K562 (cell line): ENCODE data around the gene EDEM2.

Source experiments
- BHLHE40 ChIP-seq: IDR thresholded peaks from 2 replicates; pipeline ENCODE4 v1.6.1; 2011; ENCODE audit warnings: low read length, improper control_type of control experiment
- CEBPB ChIP-seq: fragments of 450-650 bp; IDR thresholded peaks from 2 replicates; pipeline ENCODE4 v1.6.1; 2016; ENCODE audit warnings: missing genetic modification characterization, missing compliant biosample characterization
- CTCF ChIP-seq, 3 experiments: IDR thresholded peaks in 2 of 3; conservative IDR thresholded peaks in 1 of 3; 2 replicates each; pipeline ENCODE4 v1.5.1; 2011 to 2012; ENCODE audit warnings: low read length in 3 of 3, mild to moderate bottlenecking in 3 of 3, control low read depth in 2 of 3, improper control_type of control experiment in 1 of 3, inconsistent platforms in 1 of 3, low read depth in 1 of 3, mixed read lengths in 1 of 3, moderate library complexity in 1 of 3; ENCODE audit not compliant: insufficient read depth in 2 of 3
- DNMT1 ChIP-seq: fragments of 450-650 bp; IDR thresholded peaks from 2 replicates; pipeline ENCODE4 v1.6.1; 2016; ENCODE audit warnings: antibody characterized with exemption, mild to moderate bottlenecking
- FOSL1 ChIP-seq: fragments of 200-800 bp; sonication (Bioruptor generic); conservative IDR thresholded peaks from 2 replicates; pipeline ENCODE4 v1.6.1; 2016; ENCODE audit warnings: missing genetic modification characterization, missing compliant biosample characterization
- MYC ChIP-seq, 2 experiments: fragments of 250-450 bp in 1 of 2; sonication (Bioruptor Pico) in 1 of 2; IDR thresholded peaks; 2 replicates each; pipeline versions ENCODE4 v1.5.1 to v1.6.1; 2012 to 2021; ENCODE audit warnings: low read depth in 2 of 2, borderline replicate concordance in 1 of 2, improper control_type of control experiment in 1 of 2, low read length in 1 of 2, mild to moderate bottlenecking in 1 of 2, moderate library complexity in 1 of 2
- NFXL1 ChIP-seq: fragments of 450-650 bp; formaldehyde crosslinking; IDR thresholded peaks from 2 replicates; pipeline ENCODE4 v1.4.0; 2021; ENCODE audit warnings: mild to moderate bottlenecking
- NR3C1 ChIP-seq: sonication (generic); formaldehyde crosslinking; IDR thresholded peaks from 2 replicates; pipeline ENCODE4 v1.8.1; 2022; ENCODE audit warnings: missing genetic modification reagents
- POLR2A ChIP-seq: fragments of 450-650 bp; conservative IDR thresholded peaks from 2 replicates; pipeline ENCODE4 v1.6.1; 2016
- TAF7 ChIP-seq: fragments of 450-650 bp; IDR thresholded peaks from 2 replicates; pipeline ENCODE4 v1.6.1; 2016; ENCODE audit warnings: missing genetic modification characterization, missing compliant biosample characterization
- ZNF274 ChIP-seq: IDR thresholded peaks from 2 replicates; pipeline ENCODE4 v1.6.1; 2011; ENCODE audit warnings: low read depth, mild to moderate bottlenecking, low read length, moderate library complexity, borderline replicate concordance

- no peak for TF ChIP-seq POLR2A
- TF ChIP-seq CTCF (IDR thresholded peaks at IDR 0.05 in 2 of 3, conservative IDR thresholded peaks at IDR 0.05 in 1 of 3; ENCODE audit: insufficient read depth in 2 of 3, low read depth in 1 of 3, low read length in 3 of 3): no peak
- TF ChIP-seq FOSL1 (tag): no peak
- no peak for TF ChIP-seq CEBPB (tag)
- no peak for TF ChIP-seq NFXL1 (CRISPR knock-in tag)
- peak; percentile 47; the same call in 1 of the 2 replicates for TF ChIP-seq BHLHE40
- no peak for TF ChIP-seq ZNF274
- 0 out of 2 replicates have a peak, but pooled peaks have one; percentile 29 for TF ChIP-seq MYC (IDR thresholded peaks at IDR 0.05; ENCODE audit: low read depth, low read length)
- TF ChIP-seq MYC (CRISPR knock-in tag; IDR thresholded peaks at IDR 0.05; ENCODE audit: borderline replicate concordance, low read depth): no peak
- no peak for TF ChIP-seq DNMT1
- no peak for TF ChIP-seq NR3C1 (CRISPR knock-in tag)
- TF ChIP-seq TAF7 (tag): no peak
Observed at GRCh38 chr20:35166242-35166830, 19.2 kb upstream of the EDEM2 start.
